ENCODE data around the gene CNTNAP2. TPM values are rescaled to one million over a fixed set of nuclear protein-coding genes. Genes with fewer than 3 reads are reported as not detected.

CNTNAP2 gene
- total and polyA plus RNA-seq, 2 of the 4 experiments (the other 2 are of a cell fraction) = not detected

DNA sequence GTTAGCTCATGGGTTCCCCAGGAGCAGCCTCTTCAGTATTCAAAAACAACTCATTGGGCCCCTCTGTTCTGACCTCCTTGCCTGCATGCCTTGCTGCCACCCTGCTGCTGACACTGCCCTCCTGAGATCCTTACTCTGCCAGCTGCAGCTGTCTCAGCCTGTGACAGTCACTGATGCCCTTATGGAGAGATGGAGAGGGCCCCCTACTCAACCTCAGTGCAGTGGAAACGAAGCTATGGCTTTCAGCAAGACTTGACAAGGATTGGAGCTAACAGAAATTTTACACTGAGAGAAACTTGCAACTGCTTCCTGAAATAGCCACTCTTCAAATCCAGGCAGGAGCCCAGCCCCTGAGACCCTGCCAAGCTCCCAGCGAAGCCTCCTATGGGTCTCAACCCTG lies 1795.7 kb downstream of the CNTNAP2 start:
- H4K8ac ChIP-seq (ENCODE audit: low read depth in 2 of 2, low read length in 2 of 2) = no peak overlapping the region
- in situ Hi-C loops (cut with MboI; ENCODE audit: low sequenced_read_pairs) (no loop called here), dilution Hi-C loops (cut with HindIII; ENCODE audit: low sequenced_read_pairs, unreplicated experiment) (no loop called here), intact Hi-C loops (cut with micrococcal nuclease) (no loop called here)
- H3K18ac ChIP-seq (ENCODE audit: low read depth, low read length) = no peak overlapping the region
- BruUV-seq (replicated peaks) = no TSS peak
- no peak overlapping the region for H2AK5ac ChIP-seq (ENCODE audit: low read depth, low read length)
- H3K4me2 ChIP-seq (ENCODE audit: low read depth, low read length) = no peak overlapping the region
- H3K14ac ChIP-seq (replicated peaks; ENCODE audit: low read depth, low read length) = no peak overlapping the region
- no peaks in the 10 kb centered on the region for H4K20me1 ChIP-seq (ENCODE audit: insufficient read depth, low read length)
- H3K4me3 ChIP-seq (ENCODE audit: insufficient read depth, low read depth, low read length) = no peak overlapping the region
- H3K23ac ChIP-seq (ENCODE audit: low read depth, low read length) = no peak overlapping the region
- H2AFZ ChIP-seq (replicated peaks; ENCODE audit: low read length, poor library complexity) = no peak overlapping the region
- no peak overlapping the region for H2BK20ac ChIP-seq (ENCODE audit: low read depth, low read length)
- H3K4ac ChIP-seq (ENCODE audit: low read depth, low read length) = no peak overlapping the region
- no peaks in the 10 kb centered on the region for H3K9me1 ChIP-seq (ENCODE audit: insufficient read depth, low read length)
- no peak overlapping the region for H3K27ac ChIP-seq (ENCODE audit: insufficient read depth, low read length)
- no peak overlapping the region for H2BK15ac ChIP-seq (ENCODE audit: low read depth, low read length)
- H3K79me1 ChIP-seq (ENCODE audit: low read depth in 1 of 2, low read length in 2 of 2) = no peaks in the 10 kb centered on the region
- H2AK9ac ChIP-seq (replicated peaks; ENCODE audit: low read depth, low read length, poor library complexity) = no peak overlapping the region
- peaks cover 14% of the 10 kb centered on the region for H3K9me3 ChIP-seq (ENCODE audit: control insufficient read depth, insufficient read depth, low read length)
- no peaks in the 10 kb centered on the region for H3K36me3 ChIP-seq (ENCODE audit: control insufficient read depth, insufficient read depth, low read length)
- no peak overlapping the region for H4K91ac ChIP-seq (ENCODE audit: insufficient read depth, low read depth, low read length)
- H3K56ac ChIP-seq (ENCODE audit: extremely low read depth, insufficient read depth, low read length) = no peak overlapping the region
- TF ChIP-seq, protein P1, sequence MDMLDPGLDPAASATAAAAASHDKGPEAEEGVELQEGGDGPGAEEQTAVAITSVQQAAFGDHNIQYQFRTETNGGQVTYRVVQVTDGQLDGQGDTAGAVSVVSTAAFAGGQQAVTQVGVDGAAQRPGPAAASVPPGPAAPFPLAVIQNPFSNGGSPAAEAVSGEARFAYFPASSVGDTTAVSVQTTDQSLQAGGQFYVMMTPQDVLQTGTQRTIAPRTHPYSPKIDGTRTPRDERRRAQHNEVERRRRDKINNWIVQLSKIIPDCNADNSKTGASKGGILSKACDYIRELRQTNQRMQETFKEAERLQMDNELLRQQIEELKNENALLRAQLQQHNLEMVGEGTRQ (IDR thresholded peaks at IDR 0.05; ENCODE audit: low read depth, low read length) = no peak
- TF ChIP-seq RFX5 (IDR thresholded peaks at IDR 0.05; ENCODE audit: low read depth, low read length) (no peak), NFE2L2 (IDR thresholded peaks at IDR 0.05; ENCODE audit: low read depth, low read length) (no peak), CEBPB (IDR thresholded peaks at IDR 0.05; ENCODE audit: low read depth, low read length) (no peak), FOS (IDR thresholded peaks at IDR 0.05; ENCODE audit: low read depth, low read length) (no peak), BHLHE40 (IDR thresholded peaks at IDR 0.05; ENCODE audit: low read depth, low read length) (no peak), MAFK (IDR thresholded peaks at IDR 0.05; ENCODE audit: low read depth, low read length) (no peak), POLR2A (IDR thresholded peaks at IDR 0.05; ENCODE audit: low read depth, low read length) (no peak), MAZ (IDR thresholded peaks at IDR 0.05; ENCODE audit: borderline replicate concordance, low read depth, low read length) (no peak), RAD21 (IDR thresholded peaks at IDR 0.05; ENCODE audit: low read length) (no peak), SMC3 (IDR thresholded peaks at IDR 0.05; ENCODE audit: low read depth, low read length) (no peak), CHD1 (IDR thresholded peaks at IDR 0.05; ENCODE audit: low read depth, low read length) (no peak)
- TF ChIP-seq, protein P2, sequence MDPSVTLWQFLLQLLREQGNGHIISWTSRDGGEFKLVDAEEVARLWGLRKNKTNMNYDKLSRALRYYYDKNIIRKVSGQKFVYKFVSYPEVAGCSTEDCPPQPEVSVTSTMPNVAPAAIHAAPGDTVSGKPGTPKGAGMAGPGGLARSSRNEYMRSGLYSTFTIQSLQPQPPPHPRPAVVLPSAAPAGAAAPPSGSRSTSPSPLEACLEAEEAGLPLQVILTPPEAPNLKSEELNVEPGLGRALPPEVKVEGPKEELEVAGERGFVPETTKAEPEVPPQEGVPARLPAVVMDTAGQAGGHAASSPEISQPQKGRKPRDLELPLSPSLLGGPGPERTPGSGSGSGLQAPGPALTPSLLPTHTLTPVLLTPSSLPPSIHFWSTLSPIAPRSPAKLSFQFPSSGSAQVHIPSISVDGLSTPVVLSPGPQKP (IDR thresholded peaks at IDR 0.05; ENCODE audit: borderline replicate concordance, low read depth, low read length) = no peak
- TF ChIP-seq, protein P3, sequence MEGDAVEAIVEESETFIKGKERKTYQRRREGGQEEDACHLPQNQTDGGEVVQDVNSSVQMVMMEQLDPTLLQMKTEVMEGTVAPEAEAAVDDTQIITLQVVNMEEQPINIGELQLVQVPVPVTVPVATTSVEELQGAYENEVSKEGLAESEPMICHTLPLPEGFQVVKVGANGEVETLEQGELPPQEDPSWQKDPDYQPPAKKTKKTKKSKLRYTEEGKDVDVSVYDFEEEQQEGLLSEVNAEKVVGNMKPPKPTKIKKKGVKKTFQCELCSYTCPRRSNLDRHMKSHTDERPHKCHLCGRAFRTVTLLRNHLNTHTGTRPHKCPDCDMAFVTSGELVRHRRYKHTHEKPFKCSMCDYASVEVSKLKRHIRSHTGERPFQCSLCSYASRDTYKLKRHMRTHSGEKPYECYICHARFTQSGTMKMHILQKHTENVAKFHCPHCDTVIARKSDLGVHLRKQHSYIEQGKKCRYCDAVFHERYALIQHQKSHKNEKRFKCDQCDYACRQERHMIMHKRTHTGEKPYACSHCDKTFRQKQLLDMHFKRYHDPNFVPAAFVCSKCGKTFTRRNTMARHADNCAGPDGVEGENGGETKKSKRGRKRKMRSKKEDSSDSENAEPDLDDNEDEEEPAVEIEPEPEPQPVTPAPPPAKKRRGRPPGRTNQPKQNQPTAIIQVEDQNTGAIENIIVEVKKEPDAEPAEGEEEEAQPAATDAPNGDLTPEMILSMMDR (conservative IDR thresholded peaks at IDR 0.05; ENCODE audit: low read depth, low read length) = no peak
- no CpG with 5 or more reads among the region's 2 CpGs for WGBS, 2 experiments (ENCODE audit: extremely low coverage in 2 of 2, insufficient read length in 1 of 2)
- H3K9ac ChIP-seq (ENCODE audit: low read depth, low read length) = no peak overlapping the region
- H2BK5ac ChIP-seq (ENCODE audit: low read depth, low read length, poor library complexity, severe bottlenecking) = no peak overlapping the region
- H4K5ac ChIP-seq (ENCODE audit: low read depth, low read length) = no peak overlapping the region
- H3K4me1 ChIP-seq (ENCODE audit: control insufficient read depth, insufficient read depth, low read length) = no peaks in the 10 kb centered on the region
- POLR2A ChIA-PET (ENCODE audit: unreplicated experiment) = no interaction called here
- ATAC-seq (ENCODE audit: low read depth) (no peak), DNase-seq (no peak)
- H2BK120ac ChIP-seq (ENCODE audit: low read depth, low read length) = no peak overlapping the region
- CTCF ChIA-PET = no interaction called here
- H3K27me3 ChIP-seq (ENCODE audit: control insufficient read depth, insufficient read depth, low read length) = no peaks in the 10 kb centered on the region
